Activated CD4-positive, alpha-beta T cell treated with anti-CD3 and anti-CD28 coated beads, Interleukin-10, Interleukin-2, amounts not matched to agents 100 ng/mL and 50 ng/mL, durations not matched to agents 16 hours and 8 hours (primary cell): ENCODE results near the gene CDSN.
A peak's percentile ranks its signal among the peaks of the same experiment; 100 is the strongest.
"Not testable (repeated sequence)": the region's sequence is repeated elsewhere in the genome, so short reads cannot be mapped to it uniquely, and the experiment has no call there.

Experiments used
- DNase-seq: peaks from one replicate; pipeline ENCODE4 v3.0.0-alpha.2; 2020

The CDSN gene, protein sequence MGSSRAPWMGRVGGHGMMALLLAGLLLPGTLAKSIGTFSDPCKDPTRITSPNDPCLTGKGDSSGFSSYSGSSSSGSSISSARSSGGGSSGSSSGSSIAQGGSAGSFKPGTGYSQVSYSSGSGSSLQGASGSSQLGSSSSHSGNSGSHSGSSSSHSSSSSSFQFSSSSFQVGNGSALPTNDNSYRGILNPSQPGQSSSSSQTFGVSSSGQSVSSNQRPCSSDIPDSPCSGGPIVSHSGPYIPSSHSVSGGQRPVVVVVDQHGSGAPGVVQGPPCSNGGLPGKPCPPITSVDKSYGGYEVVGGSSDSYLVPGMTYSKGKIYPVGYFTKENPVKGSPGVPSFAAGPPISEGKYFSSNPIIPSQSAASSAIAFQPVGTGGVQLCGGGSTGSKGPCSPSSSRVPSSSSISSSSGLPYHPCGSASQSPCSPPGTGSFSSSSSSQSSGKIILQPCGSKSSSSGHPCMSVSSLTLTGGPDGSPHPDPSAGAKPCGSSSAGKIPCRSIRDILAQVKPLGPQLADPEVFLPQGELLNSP

DNA sequence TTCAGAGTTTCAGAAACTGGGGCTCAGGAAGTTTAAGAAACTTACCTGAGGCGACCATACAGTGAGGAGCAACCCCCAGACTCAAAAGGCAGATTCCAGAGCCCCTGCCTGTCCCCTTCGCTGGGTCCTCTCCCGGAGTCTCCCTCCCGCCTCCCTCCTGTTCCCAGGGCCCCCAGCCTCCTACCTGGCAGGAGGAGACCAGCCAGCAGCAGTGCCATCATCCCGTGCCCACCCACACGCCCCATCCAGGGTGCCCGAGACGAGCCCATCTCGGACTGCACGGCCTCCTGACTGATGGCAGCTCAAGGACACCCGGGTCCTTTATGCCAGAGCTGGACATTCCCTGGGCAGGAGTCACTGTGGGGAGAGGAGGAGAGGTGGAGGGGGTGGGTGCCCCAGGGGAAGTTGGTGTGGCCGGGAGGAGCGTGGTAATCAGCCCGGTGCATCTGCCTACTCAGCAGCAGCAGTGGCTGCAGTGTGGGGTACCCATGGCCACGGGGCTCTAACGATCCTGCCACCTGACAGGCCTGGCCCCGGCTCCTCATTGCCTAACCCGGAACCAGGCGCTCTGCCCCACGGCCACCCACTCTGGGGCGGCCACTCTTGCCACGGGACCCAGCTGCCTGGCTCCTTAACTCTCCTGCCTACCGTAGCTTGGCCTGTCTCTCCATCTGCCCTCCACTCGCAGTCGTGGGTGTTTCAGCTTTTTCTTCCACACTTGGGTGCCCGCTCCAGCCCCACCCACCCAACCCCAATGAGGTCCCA is at the start of gene CDSN:
Gene CDSN (minus strand): TSS at position 296 of the 765 bp plus-strand sequence. CDS start 27 bp downstream, at position 269.
- no peak for DNase-seq

GRCh38 chr6:31169123-31169857 is 49.0 kb upstream of the CDSN start:
- no peak for DNase-seq

DNA sequence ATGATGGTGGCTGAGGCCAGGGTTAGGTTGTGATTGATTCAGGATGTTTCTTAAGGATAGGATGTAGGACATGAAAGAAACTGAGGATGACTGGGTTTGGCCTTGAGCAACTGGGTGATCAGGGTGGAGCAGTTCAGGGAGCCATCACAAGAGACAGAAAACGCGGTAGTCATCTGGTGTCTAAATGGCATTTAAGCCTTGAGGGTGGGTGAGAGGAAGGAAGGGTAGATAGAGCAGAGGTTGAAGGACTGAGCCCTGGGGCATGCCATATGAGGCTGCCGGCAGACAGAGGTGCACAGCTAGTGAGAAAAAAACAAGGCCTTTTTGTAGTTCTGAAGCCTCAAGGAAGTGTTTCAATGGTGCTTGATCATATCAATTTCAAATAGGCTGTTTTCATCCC is 48.4 kb upstream of the CDSN start:
- no peak for DNase-seq

DNA sequence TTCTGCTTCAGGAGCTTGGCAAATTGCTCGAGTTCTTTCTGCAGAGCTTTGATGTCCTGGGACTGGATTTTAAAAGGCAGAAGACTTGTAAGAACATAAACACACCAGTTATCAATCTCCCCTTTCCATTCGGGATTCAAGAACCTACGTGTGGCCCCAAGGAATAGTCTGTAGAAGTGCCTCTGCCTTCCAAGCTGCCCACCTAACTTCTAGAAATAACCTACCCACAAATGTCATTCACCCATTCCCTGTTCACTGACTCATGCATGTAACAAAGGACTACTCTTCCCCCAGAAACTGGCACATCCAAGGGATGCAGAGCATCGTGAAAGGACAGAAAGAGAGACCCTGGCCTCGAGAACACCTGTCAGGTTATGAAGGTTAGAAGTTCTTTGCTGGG is 45.7 kb upstream of the CDSN start:
- no peak for DNase-seq

- not testable (repeated sequence) for DNase-seq
These were observed 45.0 kb upstream of the CDSN start for GRCh38 chr6:31165064-31165832.

GRCh38 chr6:31164475-31165063 is 44.3 kb upstream of the CDSN start:
- DNase-seq = not testable (repeated sequence)

GRCh38 chr6:31163922-31164321 is 43.7 kb upstream of the CDSN start:
- no peak for DNase-seq

GRCh38 chr6:31162463-31163165 is 42.4 kb upstream of the CDSN start:
- DNase-seq = no peak

- DNase-seq = no peak
These were observed 41.2 kb upstream of the CDSN start for GRCh38 chr6:31161216-31162126.

DNA sequence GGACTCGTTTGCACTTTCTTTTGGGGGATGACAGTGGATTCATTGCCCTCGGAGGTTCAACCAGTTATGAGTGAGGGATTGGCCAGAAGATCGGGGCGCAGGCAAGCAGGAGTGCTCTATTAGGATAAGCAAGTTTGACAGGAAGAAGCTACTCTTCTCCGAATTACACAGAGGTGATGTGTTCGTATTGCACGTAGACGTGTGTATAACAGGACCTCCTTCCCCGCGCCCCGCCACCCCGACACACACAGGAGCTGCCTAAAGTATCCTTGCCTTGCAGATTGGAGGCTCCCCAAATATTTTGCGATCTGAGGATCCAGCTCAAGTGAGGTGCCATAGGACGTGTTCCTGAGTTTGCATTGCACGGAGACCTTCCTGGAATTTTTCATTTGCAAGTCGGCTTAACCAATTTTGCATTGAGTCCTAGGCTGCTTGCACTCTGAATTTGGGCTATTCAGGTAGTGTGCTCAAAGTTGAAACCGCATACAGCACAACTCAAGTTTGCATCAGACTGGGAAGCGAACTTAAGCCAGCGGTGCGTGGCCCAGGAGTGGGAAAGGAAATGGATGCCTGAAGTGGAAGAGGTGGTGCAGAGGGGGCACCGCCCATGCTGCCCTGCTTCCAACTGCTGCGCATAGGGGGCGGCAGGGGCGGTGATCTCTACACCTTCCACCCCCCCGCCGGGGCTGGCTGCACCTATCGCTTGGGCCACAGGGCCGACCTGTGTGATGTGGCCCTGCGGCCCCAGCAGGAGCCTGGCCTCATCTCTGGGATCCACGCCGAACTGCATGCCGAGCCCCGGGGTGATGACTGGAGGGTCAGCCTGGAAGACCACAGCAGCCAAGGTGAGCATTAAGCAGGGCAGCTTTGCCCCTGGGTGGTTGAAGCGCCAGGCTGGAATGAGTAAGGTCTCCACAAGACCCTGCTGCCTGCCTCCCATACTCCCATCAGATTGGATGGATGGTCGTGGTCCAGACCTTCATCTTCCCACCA is 38.9 kb upstream of the CDSN start:
- peak; percentile 52 for DNase-seq

- peak; percentile 99 for DNase-seq
These were observed 38.1 kb upstream of the CDSN start, which contains the start of gene TCF19 for GRCh38 chr6:31158140-31158862. Gene TCF19 (plus strand): TSS chr6:31158589. CDS start chr6:31159470, 881 bp downstream.

- DNase-seq = no peak
These were observed 37.4 kb upstream of the CDSN start, which contains the start of gene CCHCR1 for GRCh38 chr6:31157513-31158139. Gene CCHCR1 (minus strand): TSS chr6:31157802. CDS start chr6:31157600, 202 bp downstream.

DNA sequence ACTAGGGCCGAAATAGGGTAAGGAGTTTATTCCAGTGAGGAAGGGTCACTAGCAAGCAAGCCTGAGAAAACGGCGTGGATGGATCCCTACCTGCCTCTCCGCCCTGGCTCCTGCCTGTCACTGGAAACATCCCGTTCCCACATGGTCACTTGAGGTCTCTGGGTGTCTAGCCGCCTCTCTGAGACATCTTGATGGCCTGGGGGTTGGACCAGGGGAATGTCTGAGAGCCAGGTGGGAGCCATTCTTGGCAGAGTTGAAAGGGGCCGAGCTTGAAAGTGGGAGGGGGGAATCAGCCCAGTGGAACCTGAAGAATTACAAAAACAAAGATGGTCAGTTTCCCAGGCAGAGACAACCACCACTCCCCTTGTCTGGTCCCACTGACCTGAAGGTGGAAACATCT is 36.4 kb upstream of the CDSN start:
- no peak for DNase-seq

DNA sequence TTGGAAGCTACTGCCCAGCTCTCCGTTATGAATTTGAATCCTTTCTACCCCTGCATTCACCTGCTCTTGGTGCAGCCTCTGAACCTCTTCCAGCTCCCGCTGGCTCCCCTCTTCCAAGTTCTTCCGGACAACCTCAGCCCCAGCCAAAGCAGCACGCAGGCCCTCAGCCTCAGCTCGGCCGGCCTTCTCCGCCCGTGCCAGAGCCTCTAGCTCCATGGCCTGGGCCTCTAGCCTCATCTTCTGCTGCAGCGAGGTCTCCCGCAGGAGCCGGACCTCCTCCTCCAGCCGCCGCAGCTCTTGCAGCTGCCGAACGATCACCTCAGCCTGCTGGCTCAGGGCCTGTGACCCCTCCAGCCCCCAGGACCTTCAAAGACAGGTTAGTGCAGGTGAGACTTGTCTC is 34.2 kb upstream of the CDSN start:
- no peak for DNase-seq

- no peak for DNase-seq
These were observed 32.5 kb upstream of the CDSN start for GRCh38 chr6:31152781-31153180.

GRCh38 chr6:31149827-31150447 is 29.7 kb upstream of the CDSN start:
- no peak for DNase-seq

- no peak for DNase-seq
These were observed 25.1 kb upstream of the CDSN start for GRCh38 chr6:31145386-31145785.
